AG09309 (cell line): ENCODE results near the gene STK33.

ENCODE experiments used
- DNase-seq: peaks from one replicate; pipeline ENCODE4 v3.0.0-alpha.2; 2010; ENCODE audit warnings: low read depth
- H3K4me3 ChIP-seq: 2 replicates; pipeline ENCODE4 v1.5.1; 2011; ENCODE audit warnings: mild to moderate bottlenecking, low read depth, low read length, moderate library complexity; ENCODE audit not compliant: control insufficient read depth
- CTCF ChIP-seq: IDR thresholded peaks from 2 replicates; pipeline ENCODE4 v1.5.1; 2011; ENCODE audit warnings: mild to moderate bottlenecking, low read depth, low read length, inconsistent platforms; ENCODE audit not compliant: insufficient read depth, control insufficient read depth; ENCODE audit errors: missing control alignments

Gene STK33

GRCh38 chr11:8357891-8358566, 236.0 kb downstream of the STK33 start:
- TF ChIP-seq CTCF: no peak
- no peak overlapping the region for H3K4me3 ChIP-seq
- no peak for DNase-seq

- no peak overlapping the region for H3K4me3 ChIP-seq
- DNase-seq: no peak
- TF ChIP-seq CTCF: no peak
These were observed 236.5 kb downstream of the STK33 start for GRCh38 chr11:8357505-8357888.

- TF ChIP-seq CTCF: no peak
- H3K4me3 ChIP-seq: no peak overlapping the region
- DNase-seq: no peak
These were observed 237.1 kb downstream of the STK33 start for GRCh38 chr11:8356721-8357504.

GRCh38 chr11:8356216-8356615, 237.8 kb downstream of the STK33 start:
- no peak for TF ChIP-seq CTCF
- DNase-seq: no peak
- H3K4me3 ChIP-seq: no peak overlapping the region

GRCh38 chr11:8355416-8355742, 238.6 kb downstream of the STK33 start:
- H3K4me3 ChIP-seq: no peak overlapping the region
- TF ChIP-seq CTCF: no peak
- no peak for DNase-seq

GRCh38 chr11:8354622-8355415, 239.2 kb downstream of the STK33 start:
- TF ChIP-seq CTCF: no peak
- DNase-seq: no peak
- H3K4me3 ChIP-seq: no peak overlapping the region
